K562 (cell line): ENCODE measurements around the gene RACGAP1. TPM values are rescaled to one million over a fixed set of nuclear protein-coding genes. Genes with fewer than 3 reads are reported as not detected.

ENCODE experiments used
- GTF2E2 ChIP-seq: fragments of 200-800 bp; sonication (Bioruptor generic); IDR thresholded peaks from 2 replicates; pipeline ENCODE4 v1.6.1; 2016; ENCODE audit warnings: missing genetic modification characterization, missing compliant biosample characterization
- RBM22 ChIP-seq: fragments of 200-400 bp; formaldehyde crosslinking; IDR thresholded peaks from 2 replicates; pipeline ENCODE4 v1.6.1; 2018; ENCODE audit warnings: low read length, low read depth; ENCODE audit not compliant: poor library complexity, severe bottlenecking
- SIRT6 ChIP-seq: IDR thresholded peaks from one replicate; pipeline ENCODE4 v1.6.1; 2012; ENCODE audit warnings: low read depth, mild to moderate bottlenecking, control low read depth, inconsistent platforms, low read length, moderate library complexity
- ZMIZ1 ChIP-seq, 2 experiments: fragments of 150-350 bp in 1 of 2; IDR thresholded peaks; 2 replicates each; pipeline ENCODE4 v1.6.1; 2012 to 2016; ENCODE audit warnings: low read depth in 2 of 2, low read length in 2 of 2, mild to moderate bottlenecking in 1 of 2, moderate library complexity in 1 of 2
- ZSCAN32 ChIP-seq: fragments of 450-650 bp; formaldehyde crosslinking; IDR thresholded peaks from 2 replicates; pipeline ENCODE4 v1.4.0; 2020; ENCODE audit warnings: mild to moderate bottlenecking, moderate library complexity
- polyA plus RNA-seq, 8 experiments: library from polyadenylated mRNA; depleted of rRNA in 4 of 8; stranded (reverse) in 5 of 8; unstranded in 3 of 8; fragments of >200 nt; fragmentation: Nextera tagmentation in 2 of 8; fragmentation: Illumina TruSeq in 1 of 8; extraction: Ambion mirVana in 2 of 8; extraction: Trizol in 1 of 8; gene quantifications; 2 replicates each; pipeline versions ENCODE4 v1.2.1 to v1.2.3, GENCODE V29; 2011 to 2014; ENCODE audit warnings: inconsistent platforms in 1 of 8, missing spikeins in 1 of 8
- total RNA-seq, 7 experiments: library from RNA; depleted of rRNA in 6 of 7; stranded (reverse); fragments of >200 nt in 6 of 7; fragmentation: Illumina TruSeq in 2 of 7; extraction: Trizol in 2 of 7; gene quantifications; 2 replicates each; pipeline versions ENCODE4 v1.2.1 to v1.2.3, GENCODE V29; 2011 to 2021; ENCODE audit warnings: low replicate concordance in 1 of 7
- TF ChIP-seq, protein P1 (sequence below): fragments of 250-450 bp; sonication (Bioruptor Pico); IDR thresholded peaks from 2 replicates; pipeline ENCODE4 v1.5.0; 2021; ENCODE audit warnings: mild to moderate bottlenecking, borderline replicate concordance
- TF ChIP-seq, protein P2 (sequence below): sonication (generic); formaldehyde crosslinking; IDR thresholded peaks from 2 replicates; pipeline ENCODE4 v1.5.0; 2020; ENCODE audit warnings: missing genetic modification reagents
- TF ChIP-seq, protein P3 (sequence below): fragments of 450-650 bp; formaldehyde crosslinking; IDR thresholded peaks from 2 replicates; pipeline ENCODE4 v1.4.0; 2022; ENCODE audit warnings: mild to moderate bottlenecking, moderate library complexity

RACGAP1 gene
- total and polyA plus RNA-seq, 9 of the 15 experiments (the other 6 are each of a cell fraction or from before 2014, with no cell fraction given), result 56.4 to 92.9 (median 71.8) TPM

DNA sequence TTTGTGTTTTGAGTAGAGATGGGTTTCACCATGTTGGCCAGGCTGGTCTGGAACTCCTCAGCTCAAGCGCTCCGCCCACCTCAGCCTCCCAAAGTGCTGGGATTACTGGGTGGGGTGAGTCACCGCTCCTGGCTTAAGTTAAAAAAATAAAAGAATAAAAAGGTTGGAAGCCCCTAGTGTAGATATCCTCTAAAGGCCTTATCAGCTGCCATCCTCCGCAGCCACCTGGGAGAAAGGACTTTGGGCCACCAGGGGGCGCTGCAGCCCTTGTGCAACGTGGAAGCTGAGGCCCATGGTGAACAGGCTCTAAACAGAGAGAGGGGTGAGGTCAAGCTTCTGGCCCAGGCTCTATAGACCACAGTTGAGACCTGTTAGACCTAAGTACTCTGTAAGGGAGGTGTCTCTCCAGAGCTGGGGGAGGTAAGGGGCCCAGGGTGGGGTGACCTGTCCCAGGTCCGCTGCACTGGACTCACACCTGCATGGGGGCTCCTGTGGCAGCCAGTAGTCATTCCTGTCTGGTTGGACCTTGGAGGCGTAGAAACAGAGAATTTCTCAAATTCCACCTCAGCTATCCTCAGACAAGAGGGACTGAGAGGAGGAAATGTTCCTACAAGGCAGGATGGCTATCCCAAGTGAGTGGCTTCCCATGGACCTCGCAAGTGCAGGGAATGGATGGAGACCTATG lies 14.0 kb upstream of the RACGAP1 start (continued):
- peak in 1 of 2 experiments; percentile 23; a peak in 1 of 4 replicates for TF ChIP-seq ZMIZ1 (IDR thresholded peaks at IDR 0.05; ENCODE audit: low read depth in 2 of 2, low read length in 2 of 2)
- no peak for TF ChIP-seq RBM22
- TF ChIP-seq, protein P1, sequence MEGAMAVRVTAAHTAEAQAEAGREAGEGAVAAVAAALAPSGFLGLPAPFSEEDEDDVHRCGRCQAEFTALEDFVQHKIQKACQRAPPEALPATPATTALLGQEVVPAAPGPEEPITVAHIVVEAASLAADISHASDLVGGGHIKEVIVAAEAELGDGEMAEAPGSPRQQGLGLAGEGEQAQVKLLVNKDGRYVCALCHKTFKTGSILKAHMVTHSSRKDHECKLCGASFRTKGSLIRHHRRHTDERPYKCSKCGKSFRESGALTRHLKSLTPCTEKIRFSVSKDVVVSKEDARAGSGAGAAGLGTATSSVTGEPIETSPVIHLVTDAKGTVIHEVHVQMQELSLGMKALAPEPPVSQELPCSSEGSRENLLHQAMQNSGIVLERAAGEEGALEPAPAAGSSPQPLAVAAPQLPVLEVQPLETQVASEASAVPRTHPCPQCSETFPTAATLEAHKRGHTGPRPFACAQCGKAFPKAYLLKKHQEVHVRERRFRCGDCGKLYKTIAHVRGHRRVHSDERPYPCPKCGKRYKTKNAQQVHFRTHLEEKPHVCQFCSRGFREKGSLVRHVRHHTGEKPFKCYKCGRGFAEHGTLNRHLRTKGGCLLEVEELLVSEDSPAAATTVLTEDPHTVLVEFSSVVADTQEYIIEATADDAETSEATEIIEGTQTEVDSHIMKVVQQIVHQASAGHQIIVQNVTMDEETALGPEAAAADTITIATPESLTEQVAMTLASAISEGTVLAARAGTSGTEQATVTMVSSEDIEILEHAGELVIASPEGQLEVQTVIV (CRISPR knock-in tag), result no peak
- no peak for TF ChIP-seq GTF2E2 (tag)
- TF ChIP-seq, protein P2, sequence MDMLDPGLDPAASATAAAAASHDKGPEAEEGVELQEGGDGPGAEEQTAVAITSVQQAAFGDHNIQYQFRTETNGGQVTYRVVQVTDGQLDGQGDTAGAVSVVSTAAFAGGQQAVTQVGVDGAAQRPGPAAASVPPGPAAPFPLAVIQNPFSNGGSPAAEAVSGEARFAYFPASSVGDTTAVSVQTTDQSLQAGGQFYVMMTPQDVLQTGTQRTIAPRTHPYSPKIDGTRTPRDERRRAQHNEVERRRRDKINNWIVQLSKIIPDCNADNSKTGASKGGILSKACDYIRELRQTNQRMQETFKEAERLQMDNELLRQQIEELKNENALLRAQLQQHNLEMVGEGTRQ, result no peak
- no peak for TF ChIP-seq ZSCAN32 (CRISPR knock-in tag)
- TF ChIP-seq SIRT6, result no peak
- TF ChIP-seq, protein P3, sequence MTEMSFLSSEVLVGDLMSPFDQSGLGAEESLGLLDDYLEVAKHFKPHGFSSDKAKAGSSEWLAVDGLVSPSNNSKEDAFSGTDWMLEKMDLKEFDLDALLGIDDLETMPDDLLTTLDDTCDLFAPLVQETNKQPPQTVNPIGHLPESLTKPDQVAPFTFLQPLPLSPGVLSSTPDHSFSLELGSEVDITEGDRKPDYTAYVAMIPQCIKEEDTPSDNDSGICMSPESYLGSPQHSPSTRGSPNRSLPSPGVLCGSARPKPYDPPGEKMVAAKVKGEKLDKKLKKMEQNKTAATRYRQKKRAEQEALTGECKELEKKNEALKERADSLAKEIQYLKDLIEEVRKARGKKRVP (CRISPR knock-in tag), result no peak
